GM18505 (cell line): ENCODE measurements around the gene AXIN1.

Source experiments
- ATAC-seq: cut with Tn5 transposase; IDR thresholded peaks from one replicate; pipeline ENCODE4 v1.9.1; 2021; ENCODE audit not compliant: unreplicated experiment
- POLR2A ChIP-seq: IDR thresholded peaks from 4 replicates; pipeline ENCODE4 v1.6.1; 2011; ENCODE audit warnings: borderline replicate concordance; ENCODE audit not compliant: insufficient read depth, insufficient read length; ENCODE audit errors: extremely low read depth

Gene AXIN1

GRCh38 chr16:330741-331140 is 21.8 kb downstream of the AXIN1 start:
- ATAC-seq: no peak

GRCh38 chr16:325375-326145 is 27.0 kb downstream of the AXIN1 start:
- ATAC-seq: no peak
- no peak for TF ChIP-seq POLR2A

More at GRCh38 chr16:330741-331140, 21.8 kb downstream of the AXIN1 start:
- TF ChIP-seq POLR2A: no peak

- no peak for ATAC-seq
- TF ChIP-seq POLR2A: no peak
These were observed 27.8 kb downstream of the AXIN1 start for GRCh38 chr16:324451-325334.

GRCh38 chr16:324201-324450 is 28.4 kb downstream of the AXIN1 start:
- no peak for TF ChIP-seq POLR2A
- no peak for ATAC-seq

GRCh38 chr16:322476-323143 is 29.9 kb downstream of the AXIN1 start:
- ATAC-seq: no peak
- no peak for TF ChIP-seq POLR2A

- ATAC-seq: no peak
These were observed 31.0 kb downstream of the AXIN1 start for GRCh38 chr16:321532-321931.

GRCh38 chr16:320206-320605 is 32.3 kb downstream of the AXIN1 start:
- ATAC-seq: no peak
- no peak for TF ChIP-seq POLR2A

More at GRCh38 chr16:321532-321931, 31.0 kb downstream of the AXIN1 start:
- TF ChIP-seq POLR2A: no peak

GRCh38 chr16:318628-319027 is 33.9 kb downstream of the AXIN1 start:
- TF ChIP-seq POLR2A: no peak
- no peak for ATAC-seq

GRCh38 chr16:317583-317982 is 34.9 kb downstream of the AXIN1 start:
- no peak for TF ChIP-seq POLR2A
- ATAC-seq: no peak

- ATAC-seq: no peak
- TF ChIP-seq POLR2A: no peak
These were observed 35.6 kb downstream of the AXIN1 start for GRCh38 chr16:316741-317464.

GRCh38 chr16:314795-315299 is 37.7 kb downstream of the AXIN1 start:
- ATAC-seq: no peak

GRCh38 chr16:314351-314750 is 38.2 kb downstream of the AXIN1 start:
- no peak for ATAC-seq
- TF ChIP-seq POLR2A: no peak

More at GRCh38 chr16:314795-315299, 37.7 kb downstream of the AXIN1 start:
- no peak for TF ChIP-seq POLR2A

GRCh38 chr16:311725-312124 is 40.8 kb downstream of the AXIN1 start:
- no peak for TF ChIP-seq POLR2A
- no peak for ATAC-seq
